Thoracic aorta (tissue), 2 donors: Measurements from ENCODE around the gene PCMT1. TPM values are rescaled to one million over a fixed set of nuclear protein-coding genes. Genes with fewer than 3 reads are reported as not detected.

ENCODE experiments used
- ATAC-seq: fragments of 150-250 bp; one replicate; pipeline ENCODE4 v1.8.0; 2017; ENCODE audit warnings: low read depth; ENCODE audit not compliant: insufficient number of reproducible peaks, low FRiP score
- DNase-seq: peaks from one replicate; pipeline ENCODE4 v3.0.0-alpha.2; 2020; ENCODE audit warnings: low spot score
- H3K27ac ChIP-seq, 2 donors: fragments of 200-600 bp; sonication (generic); 1 replicate in 1 of 2; 2 replicates in 1 of 2; pipeline ENCODE4 v1.5.1; 2016; ENCODE audit warnings: mild to moderate bottlenecking in 2 of 2, moderate library complexity in 2 of 2
- H3K27me3 ChIP-seq: fragments of 200-600 bp; sonication (generic); replicated peaks from 2 replicates; pipeline ENCODE4 v1.6.0; 2016; ENCODE audit warnings: mild to moderate bottlenecking; ENCODE audit not compliant: insufficient read depth
- H3K36me3 ChIP-seq: fragments of 200-600 bp; sonication (generic); one replicate; pipeline ENCODE4 v1.5.1; 2016
- H3K4me1 ChIP-seq, 2 donors: fragments of 200-600 bp; sonication (generic); 1 replicate in 1 of 2; 2 replicates in 1 of 2; pipeline versions ENCODE4 v1.5.1 to v1.6.0; 2016; ENCODE audit warnings: low read depth in 2 of 2, mild to moderate bottlenecking in 1 of 2; ENCODE audit not compliant: control insufficient read depth in 1 of 2
- H3K4me3 ChIP-seq: fragments of 200-600 bp; sonication (generic); 2 replicates; pipeline ENCODE4 v1.5.1; 2016; ENCODE audit warnings: mild to moderate bottlenecking
- H3K9me3 ChIP-seq: fragments of 200-600 bp; sonication (generic); 2 replicates; pipeline ENCODE4 v1.5.1; 2016
- CTCF ChIP-seq: fragments of 200-600 bp; sonication (generic); IDR thresholded peaks from one replicate; pipeline ENCODE4 v1.5.1; 2019; ENCODE audit warnings: antibody characterized with exemption
- total RNA-seq, 2 donors: library from RNA; depleted of rRNA; stranded (reverse); fragments of >200 nt; gene quantifications; one replicate each; pipeline versions ENCODE4 v1.1.0 to v1.2.3, GENCODE V29; 2016

Gene PCMT1
- 10 to 100 TPM; 40.6 to 86.0 TPM for total RNA-seq

DNA sequence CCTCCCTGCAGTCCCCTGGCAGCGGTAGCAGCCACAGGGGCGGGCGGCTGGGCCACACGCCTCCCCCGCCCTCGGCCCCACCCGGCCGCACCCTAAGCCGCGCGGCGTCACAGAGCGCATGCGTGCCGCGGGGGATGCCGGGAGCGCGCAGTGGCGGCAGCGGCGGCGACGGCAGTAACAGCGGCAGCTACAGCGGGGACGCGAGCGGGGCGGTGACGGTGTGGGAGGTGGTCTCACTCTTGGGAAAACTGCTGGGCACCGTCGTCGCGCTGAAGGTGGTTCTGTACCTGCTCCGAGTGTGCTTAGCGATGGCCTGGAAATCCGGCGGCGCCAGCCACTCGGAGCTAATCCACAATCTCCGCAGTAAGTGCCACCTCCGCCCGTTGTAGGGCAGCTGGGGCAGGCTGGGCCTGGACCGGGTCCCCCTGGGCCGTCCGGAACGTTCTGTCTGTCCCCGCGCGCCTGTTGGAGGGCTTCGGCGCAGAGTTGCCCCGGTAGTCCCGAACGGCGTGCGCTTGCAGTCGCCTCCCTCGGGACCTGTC is at the start of gene PCMT1:
Gene PCMT1 (plus strand): TSS at position 148 of the 542 bp plus-strand sequence. CDS start 161 bp downstream, at position 309.
- H3K27me3 ChIP-seq: no peaks in the 10 kb centered on the region
- H3K36me3 ChIP-seq: no peaks in the 10 kb centered on the region
- ATAC-seq (peak; percentile 80), DNase-seq (peak; percentile 56)
- peaks cover 7 to 37% of the 10 kb centered on the region in 2 donors for H3K4me1 ChIP-seq
- H3K9me3 ChIP-seq: no peaks in the 10 kb centered on the region
- no peak for TF ChIP-seq CTCF
- peak within 1 kb of the TSS; percentile 84 to 86 for H3K27ac ChIP-seq
- H3K4me3 ChIP-seq: peak within 1 kb of the TSS; percentile 94

GRCh38 chr6:149701714-149702113 is 47.8 kb upstream of the PCMT1 start:
- Histone ChIP-seq H3K4me3 (no peak overlapping the region), H3K27ac (no peak overlapping the region), H3K9me3 (no peaks in the 10 kb centered on the region), H3K27me3 (no peaks in the 10 kb centered on the region), H3K4me1 (peaks cover 10 to 22% of the 10 kb centered on the region in 2 donors), H3K36me3 (peaks cover 5% of the 10 kb centered on the region)
- DNase-seq: no peak
- no peak for ATAC-seq
- TF ChIP-seq CTCF: no peak

GRCh38 chr6:149711711-149712110 is 37.8 kb upstream of the PCMT1 start:
- no peak for ATAC-seq
- no peaks in the 10 kb centered on the region for H3K27me3 ChIP-seq

DNA sequence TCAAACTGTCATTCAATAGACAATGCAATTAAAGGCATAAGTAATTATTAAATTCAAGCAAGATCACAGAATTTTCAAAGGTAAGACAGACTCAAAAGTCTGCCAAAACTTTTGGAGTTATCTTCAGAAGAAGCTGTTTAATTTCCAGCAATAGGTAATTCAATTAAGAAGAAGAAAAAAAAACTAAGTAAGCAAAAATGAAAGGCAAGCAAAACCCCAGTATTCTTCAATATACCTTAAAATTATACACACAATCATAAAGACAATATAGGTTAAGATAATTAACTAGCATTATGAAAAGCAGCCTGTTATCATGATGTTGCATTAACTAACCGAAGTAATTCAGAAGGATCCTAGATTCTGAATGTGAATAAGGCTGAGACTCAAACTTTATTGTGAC is 35.1 kb upstream of the PCMT1 start:
- Histone ChIP-seq H3K4me3 (no peak overlapping the region), H3K9me3 (no peaks in the 10 kb centered on the region), H3K27ac (no peak overlapping the region), H3K4me1 (peaks cover 29 to 51% of the 10 kb centered on the region in 2 donors), H3K36me3 (no peaks in the 10 kb centered on the region), H3K27me3 (no peaks in the 10 kb centered on the region)
- no peak for DNase-seq
- no peak for TF ChIP-seq CTCF
- ATAC-seq: no peak

More at GRCh38 chr6:149711711-149712110, 37.8 kb upstream of the PCMT1 start:
- Histone ChIP-seq H3K9me3 (no peaks in the 10 kb centered on the region), H3K36me3 (no peaks in the 10 kb centered on the region), H3K4me1 (peaks cover 30 to 45% of the 10 kb centered on the region in 2 donors), H3K4me3 (no peak overlapping the region), H3K27ac (no peak overlapping the region)
- DNase-seq: no peak
- TF ChIP-seq CTCF: no peak

- H3K4me3 ChIP-seq: peak overlapping the region; percentile 96
- TF ChIP-seq CTCF: no peak
- peaks cover 28 to 36% of the 10 kb centered on the region in 2 donors for H3K4me1 ChIP-seq
- peak overlapping the region; percentile 92 to 99 for H3K27ac ChIP-seq
- H3K36me3 ChIP-seq: no peaks in the 10 kb centered on the region
- DNase-seq (no peak), ATAC-seq (no peak)
- no peaks in the 10 kb centered on the region for H3K27me3 ChIP-seq
- H3K9me3 ChIP-seq: no peaks in the 10 kb centered on the region
These were observed 33.2 kb upstream of the PCMT1 start for GRCh38 chr6:149716181-149716963.
